HG03520 (cell line): ENCODE results near the gene RDH16.
"Not testable (repeated sequence)": the region's sequence is repeated elsewhere in the genome, so short reads cannot be mapped to it uniquely, and the experiment has no call there.

Source experiments
- ATAC-seq: cut with Tn5 transposase; IDR thresholded peaks from one replicate; pipeline ENCODE4 v1.9.1; 2021; ENCODE audit warnings: mild to moderate bottlenecking, moderate library complexity; ENCODE audit not compliant: unreplicated experiment

Gene RDH16

GRCh38 chr12:56954958-56955355 is 2.5 kb downstream of the RDH16 start:
- ATAC-seq = no peak

GRCh38 chr12:56954057-56954957 is 3.1 kb downstream of the RDH16 start:
- no peak for ATAC-seq

GRCh38 chr12:56953314-56953713 is 4.1 kb downstream of the RDH16 start:
- no peak for ATAC-seq

GRCh38 chr12:56951582-56952339 is 5.6 kb downstream of the RDH16 start:
- ATAC-seq = no peak

- no peak for ATAC-seq
These were observed 8.5 kb downstream of the RDH16 start for GRCh38 chr12:56948881-56949280.

- no peak for ATAC-seq
These were observed 9.0 kb downstream of the RDH16 start for GRCh38 chr12:56948457-56948777.

- ATAC-seq = no peak
These were observed 9.6 kb downstream of the RDH16 start for GRCh38 chr12:56947633-56948456.

- ATAC-seq = no peak
These were observed 13.5 kb downstream of the RDH16 start for GRCh38 chr12:56943878-56944277.

GRCh38 chr12:56943374-56943773 is 14.0 kb downstream of the RDH16 start:
- ATAC-seq = not testable (repeated sequence)

- peak; percentile 55 for ATAC-seq
These were observed 15.9 kb downstream of the RDH16 start for GRCh38 chr12:56941299-56942017.

GRCh38 chr12:56940942-56941298 is 16.5 kb downstream of the RDH16 start:
- ATAC-seq = not testable (repeated sequence)

- ATAC-seq = no peak
These were observed 21.7 kb downstream of the RDH16 start for GRCh38 chr12:56935752-56936151.

- ATAC-seq = no peak
These were observed 22.3 kb downstream of the RDH16 start for GRCh38 chr12:56935157-56935556.

GRCh38 chr12:56933826-56934625 is 23.4 kb downstream of the RDH16 start, which contains the start of gene SDR9C7:
Gene SDR9C7 (minus strand): TSS chr12:56934408. CDS start chr12:56934261, 147 bp downstream.
- no peak for ATAC-seq

GRCh38 chr12:56932867-56933266 is 24.5 kb downstream of the RDH16 start:
- ATAC-seq = no peak

- no peak for ATAC-seq
These were observed 25.3 kb downstream of the RDH16 start for GRCh38 chr12:56932146-56932545.

- ATAC-seq = no peak
These were observed 25.9 kb downstream of the RDH16 start for GRCh38 chr12:56931474-56931978.

GRCh38 chr12:56930241-56930640 is 27.2 kb downstream of the RDH16 start:
- no peak for ATAC-seq

- ATAC-seq = no peak
These were observed 27.6 kb downstream of the RDH16 start for GRCh38 chr12:56929780-56930179.

GRCh38 chr12:56928262-56928661 is 29.1 kb downstream of the RDH16 start:
- no peak for ATAC-seq
